Heart right ventricle (tissue), 16 donors: ENCODE results near the gene ARHGAP32. TPM values are rescaled to one million over a fixed set of nuclear protein-coding genes. Genes with fewer than 3 reads are reported as not detected.
"Not testable (repeated sequence)": the region's sequence is repeated elsewhere in the genome, so short reads cannot be mapped to it uniquely, and the experiment has no call there.

Experiments
- ATAC-seq, 8 donors: fragments of 200-7000 bp; cut with Tn5 transposase; one replicate each; pipeline ENCODE4 v1.9.1; 2020; ENCODE audit warnings: mild to moderate bottlenecking in 8 of 8, moderate library complexity in 8 of 8, moderate number of reproducible peaks in 1 of 8
- DNase-seq, 2 donors: peaks; one replicate each; pipeline ENCODE4 v3.0.0-alpha.2; 2020
- H3K27ac ChIP-seq, 10 donors: fragments of 200-600 bp; sonication (generic) in 2 of 10; one replicate each; pipeline versions ENCODE4 v1.5.0 to v1.8.0; 2020 to 2022; ENCODE audit warnings: mild to moderate bottlenecking in 3 of 10
- H3K27me3 ChIP-seq, 7 donors: fragments of 200-600 bp; one replicate each; pipeline ENCODE4 v1.8.0; 2021 to 2022; ENCODE audit warnings: mild to moderate bottlenecking in 2 of 7
- H3K36me3 ChIP-seq, 9 donors: fragments of 200-600 bp; sonication (generic) in 1 of 9; one replicate each; pipeline versions ENCODE4 v1.5.0 to v1.8.0; 2020 to 2022; ENCODE audit warnings: mild to moderate bottlenecking in 2 of 9
- H3K4me1 ChIP-seq, 9 donors: fragments of 200-600 bp; sonication (generic) in 1 of 9; one replicate each; pipeline versions ENCODE4 v1.5.0 to v1.8.0; 2020 to 2022; ENCODE audit warnings: mild to moderate bottlenecking in 4 of 9
- H3K4me3 ChIP-seq, 10 donors: fragments of 200-600 bp; sonication (generic) in 2 of 10; one replicate each; pipeline versions ENCODE4 v1.5.0 to v1.8.0; 2020 to 2022; ENCODE audit warnings: mild to moderate bottlenecking in 7 of 10, moderate library complexity in 2 of 10
- H3K9me3 ChIP-seq, 11 donors: fragments of 200-600 bp in 10 of 11; sonication (generic) in 2 of 11; one replicate each; pipeline versions ENCODE4 v1.5.0 to v1.8.0; 2013 to 2022; ENCODE audit warnings: mild to moderate bottlenecking in 2 of 11, control low read depth in 1 of 11, moderate library complexity in 1 of 11
- CTCF ChIP-seq, 9 donors: fragments of 200-600 bp; sonication (generic) in 2 of 9; IDR thresholded peaks; one replicate each; pipeline versions ENCODE4 v1.5.0 to v1.8.0; 2021 to 2022; ENCODE audit warnings: antibody characterized with exemption in 9 of 9, mild to moderate bottlenecking in 5 of 9, moderate library complexity in 1 of 9
- WGBS, 2 donors: extraction: QIAGEN DNeasy Blood & Tissue Kit; methylation state at CpG; one replicate each; pipeline ENCODE4 v1.1.7; 2013; ENCODE audit warnings: inconsistent platforms in 1 of 2; 5-methylcytosine and 5-hydroxymethylcytosine counted together
- intact Hi-C, 10 donors: fragments of 100-400 bp; cut with DNase I; formaldehyde crosslinking; loops; one replicate each; pipeline versions ENCODE4 v1.11.1 to v1.14.2; 2022
- polyA plus RNA-seq, 2 donors: library from polyadenylated mRNA; stranded (reverse); fragments of 200-250 nt; gene quantifications; one replicate each; pipeline ENCODE4 v1.2.3, GENCODE V29; 2013
- total RNA-seq, 10 donors: library from RNA; stranded (reverse); fragmentation: NEBNext Ultra II Directional in 3 of 10; extraction: Animal tissue kit (Norgen Biotek cat#: 25700) in 3 of 10; gene quantifications; one replicate each; pipeline versions ENCODE4 v1.2.1 to v1.2.4, GENCODE V29; 2021 to 2023
- donor health status: Arrhythmogenic right ventricular cardiomyopathy.
- donor health status: ischemic (EF 13 %, LVEDD 7.1; RV severe dilation, severe dysfunction).
- donor health status: healthy with polysubstance abuse.
- donor health status: DM: no; HTN: yes; CAD: no.
- donor health status: DM: no; HTN: no; CAD: no.
- donor health status: ischemic (EF 25% LVEDD 6.9; RV normal size, moderate dysfunction).
- donor health status: ischemic (EF 25% LVEDD 5.7; RV mildly dilated, moderate dysfunction).
- donor health status: healthy.
- donor health status: DM: yes; HTN: yes; CAD: no.
- donor health status: Ischemic cardiomyopathy.
- donor health status: ischemic (EF 35%, LVEDD 5.7; RV mildly dilated, moderate dysfunction).
- donor health status: nonischemic (EF 11% LVEDD 7.7; RV severe dilation, severe dysfunction).
- donor health status: DM: yes; HTN: yes; CAD: no.
- donor health status: PGD.
- donor health status: ischemic (EF 29% LVEDD 5.4; RV normal size, mild dysfunction).
- donor health status: nonischemic (EF 23%, LVEDD 6.1; RV moderate dilation, normal function).

ARHGAP32 gene
- total and polyA plus RNA-seq, 12 donors, result 1.0 to 8.7 (median 4.4) TPM

DNA sequence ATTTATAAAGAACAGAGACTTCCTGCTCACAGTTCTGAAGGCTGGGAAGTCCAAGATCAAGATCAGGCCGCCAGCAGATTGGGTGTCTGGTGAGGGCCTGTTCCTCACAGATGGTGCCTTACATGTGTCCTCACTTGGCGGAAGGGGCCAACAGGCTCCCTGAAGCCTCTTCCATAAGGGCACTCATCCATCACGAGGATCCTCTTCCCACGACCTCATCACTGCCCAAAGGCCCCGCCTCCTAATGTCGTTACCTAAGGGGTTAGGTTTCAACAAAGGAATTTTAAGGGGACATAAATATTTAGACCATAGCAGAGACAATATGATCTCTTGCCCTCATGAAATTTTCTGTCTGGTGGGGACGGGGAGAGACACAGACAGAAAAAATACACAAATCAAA, 268.0 kb downstream of the ARHGAP32 start:
- H3K27me3 ChIP-seq, result peaks cover 0 to 16% (median 0%) of the 10 kb centered on the region in 7 donors
- intact Hi-C loops, result no loop called here
- DNase-seq (no peak), ATAC-seq (no peak)
- no peaks in the 10 kb centered on the region for H3K36me3 ChIP-seq
- no peak overlapping the region for H3K4me3 ChIP-seq
- no peaks in the 10 kb centered on the region for H3K9me3 ChIP-seq
- no peak overlapping the region for H3K27ac ChIP-seq
- no peak for TF ChIP-seq CTCF (IDR thresholded peaks at IDR 0.05)
- peaks cover 0 to 4% (median 0%) of the 10 kb centered on the region in 9 donors for H3K4me1 ChIP-seq
- WGBS, 2 donors, result 80 to 84% methylated on average over 7 of the region's 7 CpGs

- peaks cover 0 to 6% (median 0%) of the 10 kb centered on the region in 9 donors for H3K4me1 ChIP-seq
- WGBS, 2 donors, result 90% methylated on average over 4 of the region's 4 CpGs
- H3K27me3 ChIP-seq, result peaks cover 0 to 10% (median 0%) of the 10 kb centered on the region in 7 donors
- H3K36me3 ChIP-seq, result no peaks in the 10 kb centered on the region
- intact Hi-C loops, result no loop called here
- ATAC-seq, result no peak
- no peak for TF ChIP-seq CTCF (IDR thresholded peaks at IDR 0.05)
- no peak for DNase-seq
- H3K27ac ChIP-seq, result no peak overlapping the region
- no peaks in the 10 kb centered on the region for H3K9me3 ChIP-seq
- no peak overlapping the region for H3K4me3 ChIP-seq
Observed at GRCh38 chr11:128921793-128922192, 270.3 kb downstream of the ARHGAP32 start.

DNA sequence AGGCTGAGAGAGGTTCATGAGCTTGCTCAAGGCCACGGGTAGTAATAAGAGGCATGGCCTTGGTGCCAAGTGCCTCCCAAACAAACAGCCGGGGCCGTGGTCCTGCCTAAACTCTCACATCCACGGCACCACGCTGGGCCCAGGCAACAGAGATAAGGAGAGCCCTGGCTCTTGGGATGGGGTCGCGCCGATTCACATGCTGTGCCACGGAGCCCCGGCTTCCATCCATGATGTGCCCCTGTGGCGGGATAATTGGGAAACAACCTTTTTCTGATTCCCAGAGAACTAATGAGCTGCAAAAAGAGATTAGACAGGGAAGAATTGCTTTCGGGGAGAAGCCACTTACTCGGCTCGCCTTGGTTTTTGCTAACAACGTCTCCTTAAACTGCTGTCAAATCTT, 271.5 kb downstream of the ARHGAP32 start:
- H3K27ac ChIP-seq, result no peak overlapping the region
- H3K4me3 ChIP-seq, result no peak overlapping the region
- intact Hi-C loops, result no loop called here
- H3K9me3 ChIP-seq, result no peaks in the 10 kb centered on the region
- DNase-seq, result no peak
- H3K27me3 ChIP-seq, result peaks cover 0 to 5% (median 0%) of the 10 kb centered on the region in 7 donors
- no peak for TF ChIP-seq CTCF (IDR thresholded peaks at IDR 0.05)
- 82 to 85% methylated on average over 15 of the region's 15 CpGs for WGBS, 2 donors
- no peaks in the 10 kb centered on the region for H3K36me3 ChIP-seq
- H3K4me1 ChIP-seq, result peaks cover 0 to 9% (median 0%) of the 10 kb centered on the region in 9 donors
- ATAC-seq, result no peak

GRCh38 chr11:128919635-128920034, 272.5 kb downstream of the ARHGAP32 start:
- H3K27me3 ChIP-seq, H3K9me3 ChIP-seq, H3K36me3 ChIP-seq, H3K4me3 ChIP-seq, ATAC-seq, DNase-seq, H3K27ac ChIP-seq, intact Hi-C loops: not testable (repeated sequence)
- peaks cover 0 to 16% (median 2%) of the 10 kb centered on the region in 9 donors for H3K4me1 ChIP-seq
- WGBS, 2 donors, result 78 to 85% methylated on average over 7 of the region's 7 CpGs

DNA sequence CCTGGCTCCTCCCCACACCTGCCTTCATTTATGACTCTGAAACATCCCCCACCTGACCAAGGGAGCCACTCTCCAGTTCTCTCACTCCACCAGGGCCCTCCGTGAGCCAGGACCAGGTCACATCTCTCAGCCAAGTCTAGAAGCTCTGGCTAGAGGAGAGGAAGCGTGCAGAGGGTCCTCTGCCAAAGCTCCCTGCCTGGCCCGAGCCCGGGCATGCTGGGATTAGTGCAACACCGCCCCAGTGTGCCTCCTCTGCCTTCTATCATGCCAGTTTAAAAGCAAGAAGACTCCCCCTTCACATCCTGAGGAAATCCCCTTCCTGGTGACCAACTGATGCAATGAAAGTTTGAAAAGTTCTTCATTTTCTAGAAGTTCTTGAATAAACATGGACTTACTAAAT, 272.9 kb downstream of the ARHGAP32 start:
- peaks cover 0 to 16% (median 5%) of the 10 kb centered on the region in 9 donors for H3K4me1 ChIP-seq
- H3K27me3 ChIP-seq, result peaks cover 0 to 5% (median 0%) of the 10 kb centered on the region in 7 donors
- H3K36me3 ChIP-seq, result no peaks in the 10 kb centered on the region
- H3K27ac ChIP-seq, result no peak overlapping the region
- TF ChIP-seq CTCF (IDR thresholded peaks at IDR 0.05), result no peak
- no peak for DNase-seq
- intact Hi-C loops, result no loop called here
- ATAC-seq, result peak in 2 of 8 donors; percentile 40 to 57
- WGBS, 2 donors, result 63 to 84% methylated on average over 5 of the region's 5 CpGs
- no peaks in the 10 kb centered on the region for H3K9me3 ChIP-seq
- no peak overlapping the region for H3K4me3 ChIP-seq
